Amniotic stem cell (primary cell): ENCODE data around the gene RCE1.

Experiments used
- DNase-seq: peaks from one replicate; lab custom pipeline; 2025; lab: John Stamatoyannopoulos, UW

RCE1 gene

GRCh38 chr11:66844496-66845142 lies 1.4 kb downstream of the RCE1 start:
- DNase-seq = no peak

- DNase-seq = no peak
Measured at GRCh38 chr11:66845143-66845875, 2.1 kb downstream of the RCE1 start.

GRCh38 chr11:66845876-66846212 lies 2.6 kb downstream of the RCE1 start:
- DNase-seq = no peak

GRCh38 chr11:66846671-66847091 lies 3.4 kb downstream of the RCE1 start:
- DNase-seq = no peak

GRCh38 chr11:66847461-66848232 lies 4.4 kb downstream of the RCE1 start:
- DNase-seq = no peak

- no peak for DNase-seq
Measured at GRCh38 chr11:66848671-66849500, 5.6 kb downstream of the RCE1 start.

- no peak for DNase-seq
Measured at GRCh38 chr11:66849501-66850234, 6.4 kb downstream of the RCE1 start.

GRCh38 chr11:66850235-66850587 lies 7.0 kb downstream of the RCE1 start:
- DNase-seq = no peak

GRCh38 chr11:66850588-66851238 lies 7.5 kb downstream of the RCE1 start:
- DNase-seq = no peak

- DNase-seq = no peak
Measured at GRCh38 chr11:66851239-66851596, 8.0 kb downstream of the RCE1 start.

GRCh38 chr11:66851698-66852465 lies 8.6 kb downstream of the RCE1 start:
- DNase-seq = no peak

- DNase-seq = no peak
Measured at GRCh38 chr11:66852466-66853241, 9.4 kb downstream of the RCE1 start.

GRCh38 chr11:66853242-66854229 lies 10.3 kb downstream of the RCE1 start:
- no peak for DNase-seq

- DNase-seq = no peak
Measured at GRCh38 chr11:66854231-66854661, 11.0 kb downstream of the RCE1 start.

GRCh38 chr11:66854729-66855211 lies 11.5 kb downstream of the RCE1 start:
- DNase-seq = no peak

GRCh38 chr11:66855574-66856495 lies 12.6 kb downstream of the RCE1 start:
- DNase-seq = peak; percentile 74
